PC-3 (cell line): ENCODE measurements around the gene GABBR2. TPM values are rescaled to one million over a fixed set of nuclear protein-coding genes. Genes with fewer than 3 reads are reported as not detected.
A peak's percentile ranks its signal among the peaks of the same experiment; 100 is the strongest.

ENCODE experiments used
- ATAC-seq: fragments of 200-7000 bp; cut with Tn5 transposase; 2 replicates; pipeline ENCODE4 v1.9.1; 2020; ENCODE audit warnings: mild to moderate bottlenecking, moderate library complexity
- BruUV-seq: library from RNA; stranded (reverse); fragments of 400-500 nt; replicated peaks from 2 replicates; lab custom pipeline; 2021; lab: Mats Ljungman, UMichigan
- CTCF ChIA-PET: fragments of 300-600 bp; sonication (Branson Sonifier 250); formaldehyde crosslinking; loops from one replicate; lab custom pipeline; 2022; ENCODE audit warnings: antibody characterized with exemption; lab: Charles Lee
- POLR2A ChIA-PET: fragments of 300-600 bp; sonication (Branson Sonifier 250); formaldehyde crosslinking; loops from one replicate; lab custom pipeline; 2022; ENCODE audit warnings: antibody characterized with exemption; ENCODE audit not compliant: unreplicated experiment; lab: Charles Lee
- DNase-seq: peaks from one replicate; pipeline ENCODE4 v3.0.0-alpha.2; 2015
- H2AFZ ChIP-seq: fragments of 300-600 bp; sonication (generic); 2 replicates; pipeline ENCODE4 v1.6.0; 2016; ENCODE audit warnings: antibody characterized with exemption, low read length
- H3F3A ChIP-seq: fragments of 300-600 bp; sonication (generic); one replicate; pipeline ENCODE4 v1.6.0; 2017; ENCODE audit warnings: antibody characterized with exemption, low read length, control low read depth, mild to moderate bottlenecking; ENCODE audit not compliant: unreplicated experiment
- H3K27ac ChIP-seq: fragments of 300-600 bp; sonication (generic); 2 replicates; pipeline ENCODE4 v1.5.1; 2016; ENCODE audit warnings: mild to moderate bottlenecking, low read length
- H3K27me3 ChIP-seq: fragments of 300-600 bp; sonication (generic); 2 replicates; pipeline ENCODE4 v1.6.1; 2016; ENCODE audit warnings: low read length, mixed read lengths
- H3K36me3 ChIP-seq: fragments of 300-600 bp; sonication (generic); 2 replicates; pipeline ENCODE4 v1.6.1; 2016; ENCODE audit warnings: low read depth, mixed run types, low read length, mixed read lengths
- H3K4me1 ChIP-seq: fragments of 300-600 bp; sonication (generic); 2 replicates; pipeline ENCODE4 v1.5.1; 2016; ENCODE audit warnings: low read length; ENCODE audit not compliant: insufficient read depth
- H3K4me2 ChIP-seq: fragments of 300-600 bp; sonication (generic); 2 replicates; pipeline ENCODE4 v1.6.0; 2016; ENCODE audit warnings: low read length
- H3K4me3 ChIP-seq: fragments of 300-600 bp; sonication (generic); 2 replicates; pipeline ENCODE4 v1.5.1; 2016; ENCODE audit warnings: mild to moderate bottlenecking, low read length, mixed read lengths
- H3K79me2 ChIP-seq: fragments of 300-600 bp; sonication (generic); 2 replicates; pipeline ENCODE4 v1.6.1; 2017; ENCODE audit warnings: low read length, mixed read lengths
- H3K9ac ChIP-seq: fragments of 300-600 bp; sonication (generic); 2 replicates; pipeline ENCODE4 v1.6.0; 2016; ENCODE audit warnings: mild to moderate bottlenecking, low read length
- H3K9me2 ChIP-seq: fragments of 300-600 bp; sonication (generic); replicated peaks from 2 replicates; pipeline ENCODE4 v1.6.1; 2016; ENCODE audit warnings: mixed run types, low read length, mixed read lengths
- H3K9me3 ChIP-seq: fragments of 300-600 bp; sonication (generic); 2 replicates; pipeline ENCODE4 v1.6.1; 2016; ENCODE audit warnings: low read length, mixed read lengths
- H4K20me1 ChIP-seq: fragments of 300-600 bp; sonication (generic); 2 replicates; pipeline ENCODE4 v1.6.1; 2016; ENCODE audit warnings: low read length, mixed read lengths
- EZH2 ChIP-seq: fragments of 300-600 bp; sonication (generic); IDR thresholded peaks from one replicate; pipeline ENCODE4 v1.6.1; 2017; ENCODE audit warnings: antibody characterized with exemption, mild to moderate bottlenecking, low read length; ENCODE audit not compliant: unreplicated experiment
- EZH2phosphoT487 ChIP-seq: fragments of 300-600 bp; sonication (generic); IDR thresholded peaks from 2 replicates; pipeline ENCODE4 v1.6.1; 2018; ENCODE audit warnings: mild to moderate bottlenecking, antibody characterized with exemption, low read length, borderline replicate concordance
- intact Hi-C: fragments of 100-400 bp; cut with micrococcal nuclease; formaldehyde crosslinking; loops from 2 replicates; pipeline ENCODE4 v1.9.0; 2023
- total RNA-seq: library from RNA; depleted of rRNA; stranded (reverse); fragments of >200 nt; gene quantifications from 2 replicates; pipeline ENCODE4 v1.2.3, GENCODE V29; 2014
- TF ChIP-seq, protein P1 (sequence below): fragments of 300-600 bp; sonication (generic); conservative IDR thresholded peaks from 2 replicates; pipeline ENCODE4 v1.5.1; 2017; ENCODE audit warnings: antibody characterized with exemption, low read depth, mild to moderate bottlenecking, low read length

Gene GABBR2
- total RNA-seq, 1 experiment from 2014 or later = 0.44 TPM

DNA sequence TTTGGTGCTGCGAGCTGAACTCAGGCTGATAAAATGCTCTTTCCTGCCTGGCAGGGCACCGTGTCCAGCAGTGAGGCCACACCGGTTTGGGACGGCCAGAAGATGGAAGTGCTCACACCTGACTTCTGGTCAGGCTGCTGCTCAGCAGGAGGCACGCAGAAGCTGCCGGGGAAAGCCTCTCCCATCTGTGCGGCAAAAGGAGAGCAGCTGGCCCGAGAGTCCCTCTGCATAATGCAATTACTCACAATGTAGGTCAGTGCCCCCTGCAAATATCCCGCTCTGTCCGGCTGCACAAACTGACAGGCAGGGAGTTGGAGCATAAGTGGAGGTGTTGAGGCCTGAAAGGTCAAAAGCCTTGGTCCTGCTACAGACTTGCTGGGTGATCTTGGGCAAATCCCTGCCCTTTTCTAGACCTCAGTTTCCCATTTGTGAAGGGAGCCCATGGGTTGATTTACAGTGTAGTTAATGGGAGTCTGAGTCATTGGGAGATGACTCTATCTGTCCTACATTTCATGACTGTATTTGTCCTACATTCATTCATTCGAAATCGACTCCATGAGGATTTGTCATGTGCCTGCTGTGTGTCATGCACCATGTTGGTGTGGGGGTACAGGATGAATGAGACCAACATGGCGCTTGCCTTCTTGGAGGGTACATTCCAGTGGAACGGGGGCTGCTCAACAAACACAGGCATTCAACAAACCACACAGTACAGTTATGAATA, 391.4 kb downstream of the GABBR2 start:
- H3K27me3 ChIP-seq = no peaks in the 10 kb centered on the region
- no peak for ATAC-seq
- H3K4me3 ChIP-seq = no peak overlapping the region
- TF ChIP-seq EZH2phosphoT487 (no peak), EZH2 (no peak)
- TF ChIP-seq, protein P1, sequence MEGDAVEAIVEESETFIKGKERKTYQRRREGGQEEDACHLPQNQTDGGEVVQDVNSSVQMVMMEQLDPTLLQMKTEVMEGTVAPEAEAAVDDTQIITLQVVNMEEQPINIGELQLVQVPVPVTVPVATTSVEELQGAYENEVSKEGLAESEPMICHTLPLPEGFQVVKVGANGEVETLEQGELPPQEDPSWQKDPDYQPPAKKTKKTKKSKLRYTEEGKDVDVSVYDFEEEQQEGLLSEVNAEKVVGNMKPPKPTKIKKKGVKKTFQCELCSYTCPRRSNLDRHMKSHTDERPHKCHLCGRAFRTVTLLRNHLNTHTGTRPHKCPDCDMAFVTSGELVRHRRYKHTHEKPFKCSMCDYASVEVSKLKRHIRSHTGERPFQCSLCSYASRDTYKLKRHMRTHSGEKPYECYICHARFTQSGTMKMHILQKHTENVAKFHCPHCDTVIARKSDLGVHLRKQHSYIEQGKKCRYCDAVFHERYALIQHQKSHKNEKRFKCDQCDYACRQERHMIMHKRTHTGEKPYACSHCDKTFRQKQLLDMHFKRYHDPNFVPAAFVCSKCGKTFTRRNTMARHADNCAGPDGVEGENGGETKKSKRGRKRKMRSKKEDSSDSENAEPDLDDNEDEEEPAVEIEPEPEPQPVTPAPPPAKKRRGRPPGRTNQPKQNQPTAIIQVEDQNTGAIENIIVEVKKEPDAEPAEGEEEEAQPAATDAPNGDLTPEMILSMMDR = no peak
- no peaks in the 10 kb centered on the region for H3K9me3 ChIP-seq
- H3K36me3 ChIP-seq = no peaks in the 10 kb centered on the region
- H3K79me2 ChIP-seq = no peaks in the 10 kb centered on the region
- no peaks in the 10 kb centered on the region for H3F3A ChIP-seq
- CTCF ChIA-PET = no interaction called here
- H3K9me2 ChIP-seq = no peaks in the 10 kb centered on the region
- H3K9ac ChIP-seq = no peak overlapping the region
- BruUV-seq = no TSS peak
- no peak overlapping the region for H2AFZ ChIP-seq
- no peak overlapping the region for H3K4me2 ChIP-seq
- intact Hi-C loops = no loop called here
- no peaks in the 10 kb centered on the region for H4K20me1 ChIP-seq
- POLR2A ChIA-PET = no interaction called here
- H3K4me1 ChIP-seq = no peaks in the 10 kb centered on the region
- DNase-seq = peak; percentile 14
- H3K27ac ChIP-seq = no peak overlapping the region

GRCh38 chr9:98316445-98317133, 392.1 kb downstream of the GABBR2 start:
- no peak overlapping the region for H2AFZ ChIP-seq
- CTCF ChIA-PET = no interaction called here
- BruUV-seq = no TSS peak

More at GRCh38 chr9:98316445-98317133, 392.1 kb downstream of the GABBR2 start:
- no peak overlapping the region for H3K27ac ChIP-seq
- no peak overlapping the region for H3K4me3 ChIP-seq
- H3K4me1 ChIP-seq = no peaks in the 10 kb centered on the region
- POLR2A ChIA-PET = no interaction called here
- no peaks in the 10 kb centered on the region for H3K36me3 ChIP-seq
- DNase-seq = no peak
- ATAC-seq = no peak
- intact Hi-C loops = no loop called here
- H3K9me3 ChIP-seq = no peaks in the 10 kb centered on the region
- H3K9me2 ChIP-seq = no peaks in the 10 kb centered on the region
- no peaks in the 10 kb centered on the region for H3K79me2 ChIP-seq
- TF ChIP-seq EZH2 (no peak), EZH2phosphoT487 (no peak)
- TF ChIP-seq, protein P1 = no peak
- H3K27me3 ChIP-seq = no peaks in the 10 kb centered on the region
- H3K4me2 ChIP-seq = no peak overlapping the region
- no peak overlapping the region for H3K9ac ChIP-seq
- H3F3A ChIP-seq = no peaks in the 10 kb centered on the region
- no peaks in the 10 kb centered on the region for H4K20me1 ChIP-seq
